Sigmoid colon (tissue), 7 donors: Measurements from ENCODE around the gene HNRNPUL1. TPM values are rescaled to one million over a fixed set of nuclear protein-coding genes. Genes with fewer than 3 reads are reported as not detected.
A peak's percentile ranks its signal among the peaks of the same experiment; 100 is the strongest.

Source experiments
- DNase-seq: peaks from one replicate; pipeline ENCODE4 v3.0.0-alpha.2; 2019
- H3K27ac ChIP-seq, 4 donors: fragments of 200-600 bp; sonication (generic); one replicate each; pipeline ENCODE4 v1.5.1; 2016 to 2019; ENCODE audit warnings: mild to moderate bottlenecking in 1 of 4
- H3K27me3 ChIP-seq, 3 donors: fragments of 200-600 bp; sonication (generic); one replicate each; pipeline ENCODE4 v1.5.1; 2019; ENCODE audit warnings: mild to moderate bottlenecking in 1 of 3
- H3K36me3 ChIP-seq, 4 donors: fragments of 200-600 bp; sonication (generic); one replicate each; pipeline ENCODE4 v1.5.1; 2016 to 2019
- H3K4me1 ChIP-seq, 4 donors: fragments of 200-600 bp; sonication (generic); one replicate each; pipeline ENCODE4 v1.5.1; 2017 to 2019
- H3K4me3 ChIP-seq, 4 donors: fragments of 200-600 bp; sonication (generic); one replicate each; pipeline ENCODE4 v1.5.1; 2017 to 2019; ENCODE audit warnings: mild to moderate bottlenecking in 2 of 4, moderate library complexity in 1 of 4
- H3K9me3 ChIP-seq, 4 donors: fragments of 200-600 bp in 3 of 4; sonication (generic) in 3 of 4; one replicate each; pipeline versions ENCODE4 v1.5.1 to v1.6.1; 2013 to 2019
- CTCF ChIP-seq, 4 experiments: fragments of 450-650 bp in 3 of 4; fragments of 200-600 bp in 1 of 4; IDR thresholded peaks; one replicate each; pipeline ENCODE4 v1.5.1; 2016 to 2019; ENCODE audit warnings: antibody characterized with exemption in 4 of 4, mild to moderate bottlenecking in 3 of 4, moderate library complexity in 2 of 4
- EP300 ChIP-seq, 4 donors: sonication (generic); formaldehyde crosslinking; IDR thresholded peaks; one replicate each; pipeline ENCODE4 v1.6.1; 2017; ENCODE audit warnings: antibody characterized with exemption in 4 of 4
- POLR2A ChIP-seq, 2 donors: fragments of 450-650 bp; IDR thresholded peaks; one replicate each; pipeline ENCODE4 v1.6.1; 2016; ENCODE audit warnings: antibody characterized with exemption in 2 of 2, mild to moderate bottlenecking in 2 of 2, moderate library complexity in 2 of 2
- POLR2AphosphoS5 ChIP-seq, 4 donors: sonication (generic); formaldehyde crosslinking; IDR thresholded peaks; one replicate each; pipeline ENCODE4 v1.6.1; 2017; ENCODE audit warnings: antibody characterized with exemption in 4 of 4
- WGBS, 2 donors: extraction: QIAGEN DNeasy Blood & Tissue Kit; methylation state at CpG; one replicate each; pipeline ENCODE4 v1.1.7; 2013; 5-methylcytosine and 5-hydroxymethylcytosine counted together
- intact Hi-C: fragments of 100-400 bp; cut with DNase I; formaldehyde crosslinking; loops from one replicate; pipeline ENCODE4 v1.15.1; 2023
- polyA plus RNA-seq, 3 donors: library from polyadenylated mRNA; stranded (reverse); fragments of 200-250 nt; gene quantifications; one replicate each; pipeline ENCODE4 v1.2.3, GENCODE V29; 2013
- total RNA-seq, 4 donors: library from RNA; depleted of rRNA; stranded (reverse); fragments of >200 nt; gene quantifications; one replicate each; pipeline ENCODE4 v1.1.0, GENCODE V29; 2016
- donor health status: healthy with polysubstance abuse.
- donor health status: Bipolar disorder and iron deficiency.
- donor health status: healthy.

The HNRNPUL1 gene
- total and polyA plus RNA-seq, 7 donors = 61.9 to 153 (median 129) TPM

DNA sequence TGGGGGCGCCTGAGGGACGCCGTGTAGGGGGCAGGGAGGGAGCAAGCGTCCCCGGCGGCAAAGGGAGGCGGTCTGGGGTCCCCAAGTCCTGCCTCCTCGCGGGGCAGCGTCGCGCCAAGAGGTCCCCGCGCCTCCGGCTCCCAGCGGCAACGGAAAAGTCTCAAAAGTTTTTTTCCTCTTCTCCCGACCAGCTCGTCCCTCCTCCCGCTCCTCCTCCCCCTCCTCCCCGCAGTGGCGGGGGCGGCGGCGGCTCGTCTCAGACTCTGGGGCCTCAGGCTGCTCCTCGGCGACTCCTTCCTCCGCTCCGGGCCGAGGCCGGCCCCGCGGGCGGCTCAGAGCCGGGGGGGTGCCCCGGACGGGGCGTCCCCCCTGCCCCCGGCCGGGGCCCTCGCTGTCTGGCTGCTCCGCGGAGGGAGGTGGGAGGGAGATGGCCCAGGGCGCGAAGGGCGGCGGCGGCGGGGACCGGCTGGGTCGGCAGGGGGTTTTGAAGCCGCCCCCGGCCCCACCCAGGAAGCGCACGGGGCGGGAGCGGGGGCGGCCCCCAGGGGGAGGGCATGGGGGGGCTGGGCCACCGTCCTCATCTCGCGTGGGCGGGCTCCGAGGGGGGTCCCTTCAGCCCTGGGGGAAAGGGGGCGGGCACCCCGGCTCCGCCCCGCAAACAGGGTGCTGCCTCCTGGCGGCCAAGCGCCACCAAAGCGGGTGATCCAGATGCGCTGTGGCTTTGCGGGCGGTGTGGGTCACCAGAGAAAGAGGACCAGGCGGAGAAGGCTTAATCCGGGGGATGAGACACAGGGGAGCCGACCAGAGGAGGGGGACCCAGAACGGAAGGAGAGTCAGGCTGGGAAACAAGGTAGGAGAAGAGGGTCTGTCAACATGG lies 89.5 kb downstream of the HNRNPUL1 start, which contains the start of gene TGFB1:
Gene TGFB1 (minus strand): TSS at position 457 of the 877 bp plus-strand sequence. CDS start 878 bp downstream, outside the sequence.
- intact Hi-C loops = loop anchor here (2.0 to 5.0 kb wide), 4 partner anchors 29 to 91 kb away; partner anchors contain the start of genes BCKDHA, CCDC97, EXOSC5 and HNRNPUL1
- peak; percentile 96 for DNase-seq
- Histone ChIP-seq H3K27ac (peak within 1 kb of the TSS; percentile 87 to 95 (median 94)), H3K4me3 (peak within 1 kb of the TSS; percentile 74 to 85 (median 77)), H3K27me3 (no peaks in the 10 kb centered on the region), H3K36me3 (no peaks in the 10 kb centered on the region), H3K4me1 (peaks cover 0 to 34% (median 24%) of the 10 kb centered on the region in 4 donors), H3K9me3 (no peaks in the 10 kb centered on the region)
- 0 to 1% methylated on average over 78 of the region's 78 CpGs for WGBS, 2 donors
- TF ChIP-seq EP300 (IDR thresholded peaks at IDR 0.05) (no peak), CTCF (IDR thresholded peaks at IDR 0.05) (peak; percentile 85 to 88 (median 86)), POLR2AphosphoS5 (IDR thresholded peaks at IDR 0.05) (peak; percentile 27 to 76 (median 64)), POLR2A (IDR thresholded peaks at IDR 0.05) (no peak)

DNA sequence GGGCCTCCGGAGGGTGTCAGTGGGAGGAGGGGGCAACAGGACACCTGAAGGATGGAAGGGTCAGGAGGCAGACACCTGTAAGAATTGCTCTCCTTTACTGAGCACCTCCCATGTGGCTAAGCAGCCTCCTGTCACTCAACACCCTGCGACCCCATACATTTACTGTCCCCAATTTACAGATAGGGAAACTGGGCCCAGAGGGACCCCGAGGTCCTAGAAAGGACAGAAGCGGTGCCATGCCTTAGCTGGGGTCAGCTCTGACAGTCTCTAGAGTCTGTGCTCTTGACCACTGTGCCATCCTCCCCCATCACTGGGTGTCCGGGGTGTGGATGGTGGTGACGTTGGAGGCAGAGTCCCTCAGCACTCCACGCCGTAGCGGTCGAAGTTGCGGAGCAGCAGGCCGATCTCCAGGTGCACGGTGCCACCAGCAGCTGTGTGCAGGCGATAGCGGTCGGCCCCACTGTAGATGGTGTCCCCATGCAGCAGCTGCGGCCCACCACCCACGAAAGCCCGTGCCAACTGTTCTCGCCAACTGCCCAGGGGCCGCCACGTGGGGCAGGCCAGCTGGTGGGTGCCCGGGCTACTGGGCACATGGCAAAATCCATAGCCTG lies 90.3 kb downstream of the HNRNPUL1 start:
- H3K4me1 ChIP-seq = peaks cover 0 to 34% (median 24%) of the 10 kb centered on the region in 4 donors
- TF ChIP-seq CTCF (IDR thresholded peaks at IDR 0.05) (peak in 2 of 4 experiments; percentile 7 to 17), POLR2AphosphoS5 (IDR thresholded peaks at IDR 0.05) (no peak)
- intact Hi-C loops = loop anchor here (5.0 kb wide), 2 partner anchors 42 to 92 kb away; partner anchors contain the start of genes CCDC97 and HNRNPUL1
- peak; percentile 74 for DNase-seq
- H3K9me3 ChIP-seq = no peaks in the 10 kb centered on the region
- WGBS, 2 donors = 90 to 92% methylated on average over 23 of the region's 23 CpGs
- no peaks in the 10 kb centered on the region for H3K27me3 ChIP-seq
- H3K4me3 ChIP-seq = peak overlapping the region; percentile 74 to 85 (median 77)
- H3K27ac ChIP-seq = peak overlapping the region; percentile 87 to 95 (median 94)
- H3K36me3 ChIP-seq = no peaks in the 10 kb centered on the region

DNA sequence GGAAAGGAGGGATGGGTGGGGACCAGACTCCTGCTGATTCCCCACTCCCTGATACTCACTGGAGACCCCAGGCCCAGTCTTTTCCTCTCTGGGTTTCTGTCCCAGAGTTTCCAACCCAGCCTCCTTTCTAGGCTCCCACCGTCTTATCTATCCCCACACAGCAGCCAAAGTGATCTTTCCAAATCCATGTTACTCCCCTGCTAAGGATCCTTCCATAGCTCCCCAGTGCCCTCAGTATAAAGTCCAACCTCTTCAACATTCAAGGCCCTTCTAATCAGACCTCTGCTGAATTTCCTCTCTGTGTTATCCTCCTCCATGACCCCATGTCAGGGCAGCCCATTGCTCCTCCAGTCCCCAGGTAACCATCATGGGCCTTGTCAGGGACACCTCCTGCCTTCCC lies 90.9 kb downstream of the HNRNPUL1 start:
- Histone ChIP-seq H3K4me1 (peaks cover 0 to 34% (median 24%) of the 10 kb centered on the region in 4 donors), H3K4me3 (no peak overlapping the region), H3K36me3 (no peaks in the 10 kb centered on the region), H3K27ac (peak overlapping the region in 2 of 4 donors; percentile 9 to 95), H3K9me3 (no peaks in the 10 kb centered on the region), H3K27me3 (no peaks in the 10 kb centered on the region)
- DNase-seq = no peak
- TF ChIP-seq POLR2A (IDR thresholded peaks at IDR 0.05) = no peak
- no peak for TF ChIP-seq CTCF (IDR thresholded peaks at IDR 0.05)
- TF ChIP-seq POLR2AphosphoS5 (IDR thresholded peaks at IDR 0.05) = no peak
- no peak for TF ChIP-seq EP300 (IDR thresholded peaks at IDR 0.05)
- WGBS, 2 donors = 94% methylated on average over 1 of the region's 1 CpG
- intact Hi-C loops = no loop called here

DNA sequence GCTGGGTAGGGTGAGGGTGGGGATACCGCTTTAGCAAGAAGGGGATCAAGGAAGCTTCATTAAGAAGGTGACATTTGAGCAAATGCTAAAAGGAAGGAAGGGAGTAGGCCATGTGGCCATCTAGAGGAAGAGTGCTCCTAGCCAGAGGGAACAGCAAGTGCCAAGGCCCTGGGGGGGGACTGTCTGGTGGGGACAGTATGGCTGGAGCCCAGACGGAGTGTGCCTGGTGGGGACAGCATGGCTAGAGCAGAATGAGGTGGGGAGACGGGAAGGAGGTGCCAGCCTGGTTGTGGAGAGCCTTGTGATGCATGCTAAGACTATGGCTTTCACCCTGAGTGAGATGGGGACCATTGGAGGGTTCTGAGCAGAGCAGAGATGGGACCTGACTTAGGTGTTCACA lies 91.6 kb downstream of the HNRNPUL1 start:
- no peaks in the 10 kb centered on the region for H3K27me3 ChIP-seq
- TF ChIP-seq CTCF (IDR thresholded peaks at IDR 0.05) = no peak
- TF ChIP-seq EP300 (IDR thresholded peaks at IDR 0.05) = no peak
- no peak for TF ChIP-seq POLR2AphosphoS5 (IDR thresholded peaks at IDR 0.05)
- TF ChIP-seq POLR2A (IDR thresholded peaks at IDR 0.05) = no peak
- intact Hi-C loops = no loop called here
- no peak overlapping the region for H3K4me3 ChIP-seq
- H3K27ac ChIP-seq = no peak overlapping the region
- no peak for DNase-seq
- WGBS, 2 donors = 78 to 89% methylated on average over 3 of the region's 3 CpGs
- no peaks in the 10 kb centered on the region for H3K36me3 ChIP-seq
- peaks cover 0 to 27% (median 18%) of the 10 kb centered on the region in 4 donors for H3K4me1 ChIP-seq
- H3K9me3 ChIP-seq = no peaks in the 10 kb centered on the region
